CD14-positive monocyte (primary cell): ENCODE results near the gene UBR3. TPM values are rescaled to one million over a fixed set of nuclear protein-coding genes. Genes with fewer than 3 reads are reported as not detected.

ENCODE experiments used
- DNase-seq, 3 donors: peaks; one replicate each; pipeline ENCODE4 v3.0.0-alpha.2; 2011 to 2022
- H2AFZ ChIP-seq: 2 replicates; pipeline ENCODE4 v1.6.0; 2012; ENCODE audit warnings: mild to moderate bottlenecking, low read depth, low read length, inconsistent platforms; ENCODE audit not compliant: insufficient read depth, poor library complexity, severe bottlenecking
- H3K27ac ChIP-seq, 2 donors: 1 replicate in 1 of 2; 2 replicates in 1 of 2; pipeline ENCODE4 v1.5.1; 2012 to 2013; ENCODE audit warnings: low read length in 2 of 2, control low read depth in 1 of 2, inconsistent platforms in 1 of 2, low read depth in 1 of 2, mild to moderate bottlenecking in 1 of 2
- H3K27me3 ChIP-seq, 2 donors: one replicate each; pipeline versions ENCODE4 v1.6.0 to v1.6.1; 2011 to 2013; ENCODE audit warnings: low read length in 2 of 2; ENCODE audit not compliant: control insufficient read depth in 2 of 2, insufficient read depth in 2 of 2
- H3K36me3 ChIP-seq, 2 donors: replicated peaks in 1 of 2; 1 replicate in 1 of 2; 2 replicates in 1 of 2; pipeline versions ENCODE4 v1.5.1 to v1.6.1; 2012 to 2013; ENCODE audit warnings: low read length in 2 of 2, control low read depth in 1 of 2, inconsistent platforms in 1 of 2, mild to moderate bottlenecking in 1 of 2; ENCODE audit not compliant: insufficient read depth in 2 of 2, control insufficient read depth in 1 of 2
- H3K4me1 ChIP-seq, 2 donors: 1 replicate in 1 of 2; 2 replicates in 1 of 2; pipeline versions ENCODE4 v1.5.1 to v1.6.1; 2012 to 2013; ENCODE audit warnings: low read length in 2 of 2, control low read depth in 1 of 2, inconsistent platforms in 1 of 2, mild to moderate bottlenecking in 1 of 2, moderate library complexity in 1 of 2; ENCODE audit not compliant: insufficient read depth in 2 of 2, control insufficient read depth in 1 of 2
- H3K4me2 ChIP-seq: replicated peaks from 2 replicates; pipeline ENCODE3; 2012; ENCODE audit warnings: low read length, moderate library complexity, mild to moderate bottlenecking; ENCODE audit not compliant: poor library complexity, severe bottlenecking; ENCODE audit errors: extremely low read depth
- H3K4me3 ChIP-seq, 3 experiments: fragments of 200-600 bp in 1 of 3; sonication (generic) in 1 of 3; replicated peaks in 1 of 3; 1 replicate in 2 of 3; 2 replicates in 1 of 3; pipeline ENCODE4 v1.5.1; 2011 to 2013; ENCODE audit warnings: low read length in 3 of 3, mild to moderate bottlenecking in 3 of 3, control low read depth in 2 of 3, low read depth in 2 of 3, inconsistent platforms in 1 of 3, moderate library complexity in 1 of 3
- H3K79me2 ChIP-seq: 2 replicates; pipeline ENCODE4 v1.6.0; 2012; ENCODE audit warnings: mild to moderate bottlenecking, control low read depth, inconsistent platforms, low read length, moderate library complexity; ENCODE audit not compliant: insufficient read depth
- H3K9ac ChIP-seq: 2 replicates; pipeline ENCODE4 v1.6.0; 2017; ENCODE audit warnings: low read length, mild to moderate bottlenecking; ENCODE audit not compliant: insufficient read depth, poor library complexity, severe bottlenecking
- H3K9me3 ChIP-seq, 2 donors: replicated peaks in 1 of 2; 1 replicate in 1 of 2; 2 replicates in 1 of 2; pipeline versions ENCODE4 v1.5.1 to v1.6.1; 2012 to 2013; ENCODE audit warnings: low read length in 2 of 2, control low read depth in 1 of 2; ENCODE audit not compliant: control insufficient read depth in 1 of 2, insufficient read depth in 1 of 2
- H4K20me1 ChIP-seq: 2 replicates; pipeline ENCODE4 v1.6.0; 2012; ENCODE audit warnings: mild to moderate bottlenecking, low read length, control low read depth, moderate library complexity; ENCODE audit not compliant: insufficient read depth
- H3K27ac Mint-ChIP-seq, 7 donors: one replicate each; pipeline ENCODE4 v1.8.0; 2020; ENCODE audit warnings: mild to moderate bottlenecking in 7 of 7, mixed read lengths in 7 of 7, moderate library complexity in 6 of 7, inconsistent platforms in 2 of 7
- H3K27me3 Mint-ChIP-seq, 3 donors: one replicate each; pipeline ENCODE4 v1.8.0; 2021 to 2022; ENCODE audit warnings: low read depth in 3 of 3, mild to moderate bottlenecking in 3 of 3, mixed read lengths in 3 of 3, moderate library complexity in 3 of 3, inconsistent platforms in 1 of 3
- H3K36me3 Mint-ChIP-seq, 2 donors: one replicate each; pipeline ENCODE4 v1.8.0; 2020; ENCODE audit warnings: mixed read lengths in 2 of 2, inconsistent platforms in 1 of 2, mild to moderate bottlenecking in 1 of 2
- H3K4me1 Mint-ChIP-seq: one replicate; pipeline ENCODE4 v1.8.0; 2020; ENCODE audit warnings: mild to moderate bottlenecking, mixed read lengths
- H3K4me3 Mint-ChIP-seq, 2 donors: one replicate each; pipeline ENCODE4 v1.8.0; 2020; ENCODE audit warnings: mild to moderate bottlenecking in 2 of 2, mixed read lengths in 2 of 2, moderate library complexity in 1 of 2
- H3K9me3 Mint-ChIP-seq, 7 donors: one replicate each; pipeline ENCODE4 v1.8.0; 2020 to 2022; ENCODE audit warnings: mixed read lengths in 7 of 7, mild to moderate bottlenecking in 6 of 7, moderate library complexity in 6 of 7, inconsistent platforms in 2 of 7
- CTCF ChIP-seq: fragments of 200-600 bp; IDR thresholded peaks from one replicate; pipeline ENCODE4 v1.8.0; 2022; ENCODE audit warnings: antibody characterized with exemption, mild to moderate bottlenecking
- WGBS: methylation state at CpG from one replicate; pipeline ENCODE4 v1.1.5; 2013; ENCODE audit warnings: missing lambda C conversion rate; ENCODE audit not compliant: insufficient coverage; 5-methylcytosine and 5-hydroxymethylcytosine counted together
- intact Hi-C, 2 donors: fragments of 100-400 bp; cut with micrococcal nuclease; formaldehyde crosslinking; loops; one replicate each; pipeline versions ENCODE4 v1.15.0 to v1.15.1; 2023
- polyA plus RNA-seq, 3 donors: library from polyadenylated mRNA; depleted of rRNA in 1 of 3; unstranded in 2 of 3; stranded (reverse) in 1 of 3; fragments of 300-500 nt in 2 of 3; fragments of >200 nt in 1 of 3; fragmentation: Illumina TruSeq in 2 of 3; gene quantifications; 1 replicate in 2 of 3; 2 replicates in 1 of 3; pipeline ENCODE4 v1.2.3, GENCODE V29; 2012 to 2021

UBR3 gene
- polyA plus RNA-seq, 3 donors, result 4.3 to 10.7 (median 4.7) TPM

GRCh38 chr2:169900686-169901085 lies 73.4 kb downstream of the UBR3 start:
- Histone ChIP-seq H3K27ac (no peak overlapping the region), H3K9me3 (no peaks in the 10 kb centered on the region), H3K4me3 (no peak overlapping the region), H3K4me2 (no peak overlapping the region), H3K79me2 (no peaks in the 10 kb centered on the region), H3K36me3 (peaks cover 23 to 48% of the 10 kb centered on the region in 2 donors), H2AFZ (no peak overlapping the region), H3K9ac (no peak overlapping the region), H3K4me1 (no peaks in the 10 kb centered on the region), H3K27me3 (no peaks in the 10 kb centered on the region), H4K20me1 (no peaks in the 10 kb centered on the region)
- WGBS, result no CpG with 5 or more reads among the region's 3 CpGs
- peaks cover 47 to 49% of the 10 kb centered on the region in 2 donors for H3K36me3 Mint-ChIP-seq
- DNase-seq, result no peak
- H3K27me3 Mint-ChIP-seq, result no peaks in the 10 kb centered on the region
- H3K27ac Mint-ChIP-seq, result no peak overlapping the region
- H3K4me3 Mint-ChIP-seq, result no peak overlapping the region
- peaks cover 0 to 5% (median 3%) of the 10 kb centered on the region in 7 donors for H3K9me3 Mint-ChIP-seq
- intact Hi-C loops, result no loop called here
- no peak for TF ChIP-seq CTCF
- peaks cover 5% of the 10 kb centered on the region for H3K4me1 Mint-ChIP-seq

GRCh38 chr2:169906731-169907130 lies 79.5 kb downstream of the UBR3 start:
- H3K27ac Mint-ChIP-seq, result no peak overlapping the region
- Histone ChIP-seq H3K4me2 (no peak overlapping the region), H3K4me3 (no peak overlapping the region), H3K9ac (no peak overlapping the region), H3K79me2 (no peaks in the 10 kb centered on the region), H3K4me1 (no peaks in the 10 kb centered on the region), H3K27ac (no peak overlapping the region), H2AFZ (no peak overlapping the region), H3K9me3 (no peaks in the 10 kb centered on the region), H3K36me3 (peaks cover 30 to 56% of the 10 kb centered on the region in 2 donors), H4K20me1 (no peaks in the 10 kb centered on the region), H3K27me3 (no peaks in the 10 kb centered on the region)
- no peaks in the 10 kb centered on the region for H3K27me3 Mint-ChIP-seq
- no CpG with 5 or more reads among the region's 2 CpGs for WGBS
- TF ChIP-seq CTCF, result no peak
- H3K36me3 Mint-ChIP-seq, result peaks cover 53 to 57% of the 10 kb centered on the region in 2 donors
- no peaks in the 10 kb centered on the region for H3K9me3 Mint-ChIP-seq
- no peaks in the 10 kb centered on the region for H3K4me1 Mint-ChIP-seq
- intact Hi-C loops, result no loop called here
- DNase-seq, result no peak
- no peak overlapping the region for H3K4me3 Mint-ChIP-seq
